NCI-H128 (cell line): ENCODE measurements around the gene CS.
A peak's percentile ranks its signal among the peaks of the same experiment; 100 is the strongest.
"Not testable (repeated sequence)": the region's sequence is repeated elsewhere in the genome, so short reads cannot be mapped to it uniquely, and the experiment has no call there.

Experiments used
- DNase-seq: peaks from one replicate; lab custom pipeline; 2025; ENCODE audit not compliant: unreplicated experiment; lab: John Stamatoyannopoulos, UW

CS gene

GRCh38 chr12:56321027-56321426 is 20.9 kb upstream of the CS start:
- no peak for DNase-seq

GRCh38 chr12:56317675-56318074 is 17.5 kb upstream of the CS start:
- no peak for DNase-seq

GRCh38 chr12:56315622-56316473 is 15.7 kb upstream of the CS start, which contains the start of gene CNPY2:
Gene CNPY2 (minus strand): TSS chr12:56315988. CDS start chr12:56315217, 771 bp downstream.
- peak; percentile 95 for DNase-seq

- no peak for DNase-seq
These were observed 15.1 kb upstream of the CS start for GRCh38 chr12:56315249-56315621.

GRCh38 chr12:56311003-56311402 is 10.9 kb upstream of the CS start:
- no peak for DNase-seq

GRCh38 chr12:56308714-56309113 is 8.6 kb upstream of the CS start:
- DNase-seq = no peak

- DNase-seq = no peak
These were observed 7.3 kb upstream of the CS start for GRCh38 chr12:56307221-56307965.

GRCh38 chr12:56304872-56305590 is 4.9 kb upstream of the CS start:
- no peak for DNase-seq

- DNase-seq = no peak
These were observed 4.1 kb upstream of the CS start for GRCh38 chr12:56304276-56304675.

- no peak for DNase-seq
These were observed 724 bp upstream of the CS start for GRCh38 chr12:56300644-56301464.

GRCh38 chr12:56299308-56299852 is 750 bp downstream of the CS start:
- no peak for DNase-seq

- DNase-seq = no peak
These were observed 1.3 kb downstream of the CS start for GRCh38 chr12:56298828-56299227.

GRCh38 chr12:56297400-56297799 is 2.7 kb downstream of the CS start:
- no peak for DNase-seq

GRCh38 chr12:56296295-56296694 is 3.8 kb downstream of the CS start:
- DNase-seq = no peak

GRCh38 chr12:56293795-56294194 is 6.3 kb downstream of the CS start:
- no peak for DNase-seq

- DNase-seq = no peak
These were observed 11.3 kb downstream of the CS start for GRCh38 chr12:56288705-56289387.

GRCh38 chr12:56286044-56286830 is 13.9 kb downstream of the CS start:
- DNase-seq = no peak

- DNase-seq = not testable (repeated sequence)
These were observed 15.9 kb downstream of the CS start for GRCh38 chr12:56284263-56284662.

GRCh38 chr12:56282579-56282978 is 17.6 kb downstream of the CS start:
- DNase-seq = no peak
